Activated CD4-positive, alpha-beta T cell treated with anti-CD3 and anti-CD28 coated beads, Interleukin-2, amount 50 U/mL, for 48 hours (primary cell): ENCODE measurements around the gene FLRT1.

ENCODE experiments used
- DNase-seq, 2 experiments: peaks; one replicate each; pipeline ENCODE4 v3.0.0-alpha.2; 2020

Gene FLRT1, protein sequence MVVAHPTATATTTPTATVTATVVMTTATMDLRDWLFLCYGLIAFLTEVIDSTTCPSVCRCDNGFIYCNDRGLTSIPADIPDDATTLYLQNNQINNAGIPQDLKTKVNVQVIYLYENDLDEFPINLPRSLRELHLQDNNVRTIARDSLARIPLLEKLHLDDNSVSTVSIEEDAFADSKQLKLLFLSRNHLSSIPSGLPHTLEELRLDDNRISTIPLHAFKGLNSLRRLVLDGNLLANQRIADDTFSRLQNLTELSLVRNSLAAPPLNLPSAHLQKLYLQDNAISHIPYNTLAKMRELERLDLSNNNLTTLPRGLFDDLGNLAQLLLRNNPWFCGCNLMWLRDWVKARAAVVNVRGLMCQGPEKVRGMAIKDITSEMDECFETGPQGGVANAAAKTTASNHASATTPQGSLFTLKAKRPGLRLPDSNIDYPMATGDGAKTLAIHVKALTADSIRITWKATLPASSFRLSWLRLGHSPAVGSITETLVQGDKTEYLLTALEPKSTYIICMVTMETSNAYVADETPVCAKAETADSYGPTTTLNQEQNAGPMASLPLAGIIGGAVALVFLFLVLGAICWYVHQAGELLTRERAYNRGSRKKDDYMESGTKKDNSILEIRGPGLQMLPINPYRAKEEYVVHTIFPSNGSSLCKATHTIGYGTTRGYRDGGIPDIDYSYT

DNA sequence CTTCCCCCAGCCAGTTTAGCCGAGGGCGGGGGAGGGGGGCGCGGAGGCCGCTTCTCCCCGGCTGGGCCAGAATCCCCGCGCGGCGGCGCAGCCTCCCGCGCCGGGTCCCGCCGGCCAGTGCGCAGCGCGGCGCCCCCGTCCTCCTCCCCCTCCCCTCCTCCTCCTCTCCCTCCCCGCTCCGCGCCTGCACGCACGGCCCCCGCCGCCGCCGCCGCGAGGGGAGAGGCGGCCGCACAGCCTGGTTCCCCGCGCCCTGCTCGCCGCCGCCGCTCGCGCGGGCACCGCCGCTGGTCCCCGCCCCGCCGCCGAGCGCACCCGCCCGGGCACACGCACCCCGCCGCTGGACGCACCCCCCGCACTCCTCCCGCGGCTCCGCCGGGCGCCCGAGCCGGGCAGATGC, at the start of gene FLRT1:
Gene FLRT1 (plus strand): TSS at position 356 of the 400 bp plus-strand sequence. CDS start 80,337 bp downstream, outside the sequence.
- DNase-seq: no peak

DNA sequence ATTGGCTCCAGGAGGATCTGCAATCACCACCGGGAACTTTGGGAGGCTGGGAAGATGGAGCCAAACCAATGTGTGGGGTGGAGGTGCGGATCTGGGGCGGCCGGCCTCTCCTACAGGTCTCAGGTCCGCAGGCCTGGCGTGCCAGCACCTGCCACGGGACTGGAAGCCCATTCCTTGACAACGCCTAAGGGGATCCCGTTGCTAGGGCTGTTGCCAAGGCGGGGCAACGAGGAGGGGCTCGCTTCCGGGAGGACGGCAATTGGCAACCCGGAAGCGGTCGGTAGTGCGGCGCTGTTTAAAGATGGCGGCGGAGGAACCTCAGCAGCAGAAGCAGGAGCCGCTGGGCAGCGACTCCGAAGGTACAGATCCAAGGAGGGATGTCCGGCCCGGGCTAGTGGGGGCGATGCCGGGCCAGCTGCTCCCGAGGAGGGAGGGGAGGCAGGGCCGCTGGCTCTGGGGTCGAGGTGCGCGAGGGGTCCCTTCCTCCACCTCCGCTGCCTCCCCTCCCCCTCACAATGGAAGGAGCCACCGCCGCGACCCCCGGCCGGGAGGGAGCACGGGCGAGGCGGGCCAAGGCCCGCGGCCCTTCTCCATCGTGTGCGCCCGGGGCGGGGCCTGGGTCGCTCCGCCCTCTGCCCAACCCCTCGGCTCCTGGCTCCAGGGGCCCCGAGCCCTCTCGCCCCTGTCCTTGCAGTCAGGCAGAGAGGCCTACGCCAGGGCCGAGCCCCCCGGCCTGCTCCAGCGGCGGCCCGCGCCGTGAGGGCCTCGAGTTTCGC, 49.4 kb upstream of the FLRT1 start, which contains the start of gene OTUB1:
Gene OTUB1 (plus strand): TSS at position 283 of the 776 bp plus-strand sequence. CDS start 19 bp downstream, at position 302.
- peak; percentile 91 to 93 for DNase-seq

DNA sequence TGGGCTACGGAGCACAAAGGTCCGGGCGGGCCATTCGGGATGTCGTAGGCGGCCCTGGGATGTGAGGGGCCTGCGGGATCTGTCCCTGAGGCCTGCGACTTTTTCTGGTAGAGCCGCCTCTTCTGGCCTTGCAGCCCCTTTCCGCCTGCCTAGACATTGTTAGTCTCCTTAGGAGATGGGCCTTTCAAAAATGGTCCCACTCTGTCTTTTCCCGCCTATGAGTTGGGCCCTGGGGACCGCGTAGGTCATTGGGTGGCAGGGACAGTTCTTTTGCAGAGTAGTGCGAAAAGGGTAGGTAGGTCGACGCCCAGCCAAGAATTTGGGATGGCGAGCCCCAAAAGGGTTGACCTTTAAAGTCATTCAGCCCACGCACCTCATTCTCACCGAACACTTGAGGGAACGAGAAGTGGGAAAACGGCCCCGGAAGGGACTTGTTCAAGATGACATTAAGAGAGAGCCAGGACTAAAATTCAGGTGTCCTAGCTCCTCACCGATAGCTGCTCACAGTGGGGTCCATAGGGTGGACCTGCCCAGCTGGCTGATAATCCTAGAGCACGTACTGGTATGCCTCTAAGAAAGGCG, 48.7 kb upstream of the FLRT1 start:
- DNase-seq: no peak

DNA sequence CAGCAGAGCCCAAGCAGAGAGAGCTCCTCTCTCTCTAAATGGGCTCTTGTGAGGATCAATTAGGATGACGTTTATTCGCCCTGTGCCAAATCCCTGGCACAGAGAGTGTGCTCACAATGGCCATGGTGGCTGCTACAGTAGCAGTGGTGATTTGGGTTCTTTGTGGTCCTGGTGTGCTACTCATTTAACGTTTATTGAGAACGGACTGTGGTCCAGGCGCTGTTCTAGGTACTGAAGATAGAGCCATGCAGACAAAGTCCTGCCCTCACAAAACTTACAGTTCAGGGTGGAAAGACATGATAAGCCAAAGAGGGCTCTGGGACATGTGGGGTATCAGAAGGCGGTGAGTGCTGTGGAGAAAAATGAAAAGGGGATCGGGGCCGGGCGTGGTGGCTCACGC, 44.2 kb upstream of the FLRT1 start:
- no peak for DNase-seq

DNA sequence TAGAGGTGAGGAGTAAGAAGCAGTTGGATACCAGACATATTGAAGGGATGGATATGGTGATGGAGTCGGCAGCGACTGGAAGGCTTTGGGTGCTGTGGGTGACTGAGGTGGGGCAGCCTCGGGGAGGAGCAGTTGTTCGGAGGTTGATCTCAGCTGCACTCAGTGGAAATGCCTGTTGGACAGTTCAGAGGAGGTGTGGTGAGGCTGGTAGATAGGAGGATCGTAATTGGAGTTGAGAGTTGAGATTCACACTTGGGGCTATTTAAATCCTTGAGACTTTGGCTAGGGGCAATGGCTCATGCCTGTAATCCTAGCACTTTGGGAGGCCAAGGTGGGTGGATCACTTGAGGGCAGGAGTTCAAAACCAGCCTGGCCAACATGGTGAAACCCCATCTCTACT, 42.6 kb upstream of the FLRT1 start:
- DNase-seq: no peak

DNA sequence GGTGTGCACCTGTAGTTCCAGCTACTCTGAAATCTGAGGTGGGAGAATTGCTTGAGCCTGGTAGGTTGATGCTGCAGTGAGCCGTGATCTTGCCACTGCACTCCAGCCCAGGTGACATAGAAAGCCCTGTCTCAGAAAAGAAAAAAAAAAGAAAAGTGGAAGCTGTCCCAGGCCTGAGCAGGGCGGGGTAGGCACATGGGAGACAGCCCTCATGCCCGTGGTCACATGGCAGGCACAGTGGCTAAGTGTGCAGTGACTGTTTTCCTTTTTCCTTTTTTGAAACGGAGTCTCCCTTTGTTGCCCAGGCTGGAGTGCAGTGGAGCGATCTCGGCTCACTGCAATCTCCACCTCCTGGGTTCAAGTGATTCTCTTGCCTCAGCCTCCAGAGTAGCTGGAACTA, 41.7 kb upstream of the FLRT1 start:
- DNase-seq: no peak

DNA sequence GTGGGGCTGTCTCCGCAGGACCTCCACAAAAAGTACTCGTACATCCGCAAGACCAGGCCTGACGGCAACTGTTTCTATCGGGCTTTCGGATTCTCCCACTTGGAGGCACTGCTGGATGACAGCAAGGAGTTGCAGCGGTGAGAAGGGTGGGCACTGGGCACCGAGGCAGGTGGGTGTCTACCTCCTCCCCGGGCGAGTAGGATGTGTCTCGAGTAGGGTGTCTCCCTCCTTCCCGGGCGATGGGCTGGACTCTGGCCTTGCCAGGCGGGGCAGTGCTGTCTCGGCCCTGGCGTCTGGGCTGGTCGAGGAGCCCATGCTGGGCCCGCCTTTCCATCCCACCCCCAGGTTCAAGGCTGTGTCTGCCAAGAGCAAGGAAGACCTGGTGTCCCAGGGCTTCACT, 39.2 kb upstream of the FLRT1 start:
- DNase-seq: no peak

DNA sequence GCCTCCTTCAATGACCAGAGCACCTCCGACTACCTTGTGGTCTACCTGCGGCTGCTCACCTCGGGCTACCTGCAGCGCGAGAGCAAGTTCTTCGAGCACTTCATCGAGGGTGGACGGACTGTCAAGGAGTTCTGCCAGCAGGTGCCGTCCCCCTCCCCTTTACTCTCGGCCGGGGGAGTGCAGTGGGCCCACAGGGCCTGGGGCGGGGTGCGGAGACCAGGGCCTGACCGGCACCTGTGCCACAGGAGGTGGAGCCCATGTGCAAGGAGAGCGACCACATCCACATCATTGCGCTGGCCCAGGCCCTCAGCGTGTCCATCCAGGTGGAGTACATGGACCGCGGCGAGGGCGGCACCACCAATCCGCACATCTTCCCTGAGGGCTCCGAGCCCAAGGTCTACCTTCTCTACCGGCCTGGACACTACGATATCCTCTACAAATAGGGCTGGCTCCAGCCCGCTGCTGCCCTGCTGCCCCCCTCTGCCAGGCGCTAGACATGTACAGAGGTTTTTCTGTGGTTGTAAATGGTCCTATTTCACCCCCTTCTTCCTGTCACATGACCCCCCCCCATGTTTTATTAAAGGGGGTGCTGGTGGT, 38.5 kb upstream of the FLRT1 start:
- no peak for DNase-seq

DNA sequence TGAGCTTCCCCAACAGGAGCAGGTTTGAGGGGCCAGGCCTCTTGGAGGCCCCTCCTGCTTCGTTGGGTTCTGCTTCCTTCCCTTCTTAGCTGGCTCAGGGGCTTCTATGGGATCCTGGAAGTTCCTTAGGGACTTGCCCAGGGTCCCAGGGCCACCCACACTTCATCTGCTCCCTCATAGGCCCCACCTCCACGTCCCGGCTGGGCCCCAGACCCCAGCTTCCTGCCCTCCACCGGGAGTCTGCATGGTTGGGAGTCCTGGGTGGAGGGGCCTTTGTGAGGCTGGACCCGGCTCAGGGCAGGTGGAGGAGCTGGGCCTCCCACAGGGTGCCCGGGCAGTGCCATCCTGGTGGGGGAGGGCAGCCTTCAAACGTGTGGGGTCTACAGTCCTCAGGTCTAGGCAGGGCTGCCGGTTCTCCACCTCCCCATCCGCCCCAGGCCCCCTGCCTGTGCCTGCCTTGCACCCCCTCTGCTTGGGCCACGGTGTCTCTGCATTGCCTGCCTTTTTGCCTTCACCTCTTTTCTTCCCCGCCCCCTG, 37.9 kb upstream of the FLRT1 start:
- no peak for DNase-seq

DNA sequence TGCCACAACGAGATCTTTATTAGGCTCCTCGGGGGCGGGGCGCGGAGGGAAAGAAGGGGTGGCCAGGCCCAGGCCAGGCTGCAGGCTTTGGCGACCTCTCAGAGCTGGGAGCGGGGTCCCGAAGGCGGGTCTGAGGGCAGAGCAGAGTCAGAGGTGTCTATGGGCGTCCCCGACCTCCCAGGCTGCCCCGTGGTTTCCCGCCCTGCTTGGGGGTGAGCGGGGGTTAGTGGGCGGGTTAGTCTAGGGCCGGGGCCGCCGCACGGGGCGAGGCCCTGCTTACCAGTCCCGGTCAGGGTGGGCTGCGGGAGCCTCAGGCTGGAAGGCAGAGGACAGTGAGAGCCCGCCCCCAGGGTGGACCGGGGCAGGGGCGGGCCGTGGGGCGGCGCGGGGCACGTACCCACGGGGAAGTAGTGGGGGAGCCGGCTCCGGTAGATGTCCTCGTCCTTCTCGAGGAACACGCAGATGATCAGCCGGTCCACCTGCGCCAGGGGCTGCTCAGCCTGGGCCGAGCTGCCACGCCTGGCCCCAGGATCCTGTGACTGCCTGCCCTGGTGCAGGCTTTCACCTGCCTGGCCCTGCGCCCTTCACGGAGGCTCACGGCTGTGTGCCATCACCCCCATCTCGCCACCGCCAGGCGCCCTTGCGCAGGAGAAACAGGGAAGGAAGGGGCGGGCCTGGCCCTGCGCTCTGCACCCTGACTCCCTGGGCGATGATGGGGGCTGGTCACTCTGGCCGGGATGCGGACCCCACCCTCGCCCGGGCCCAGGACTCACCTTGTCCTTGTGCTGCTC, 37.0 kb upstream of the FLRT1 start:
- DNase-seq: peak in 1 of 2 experiments; percentile 24

DNA sequence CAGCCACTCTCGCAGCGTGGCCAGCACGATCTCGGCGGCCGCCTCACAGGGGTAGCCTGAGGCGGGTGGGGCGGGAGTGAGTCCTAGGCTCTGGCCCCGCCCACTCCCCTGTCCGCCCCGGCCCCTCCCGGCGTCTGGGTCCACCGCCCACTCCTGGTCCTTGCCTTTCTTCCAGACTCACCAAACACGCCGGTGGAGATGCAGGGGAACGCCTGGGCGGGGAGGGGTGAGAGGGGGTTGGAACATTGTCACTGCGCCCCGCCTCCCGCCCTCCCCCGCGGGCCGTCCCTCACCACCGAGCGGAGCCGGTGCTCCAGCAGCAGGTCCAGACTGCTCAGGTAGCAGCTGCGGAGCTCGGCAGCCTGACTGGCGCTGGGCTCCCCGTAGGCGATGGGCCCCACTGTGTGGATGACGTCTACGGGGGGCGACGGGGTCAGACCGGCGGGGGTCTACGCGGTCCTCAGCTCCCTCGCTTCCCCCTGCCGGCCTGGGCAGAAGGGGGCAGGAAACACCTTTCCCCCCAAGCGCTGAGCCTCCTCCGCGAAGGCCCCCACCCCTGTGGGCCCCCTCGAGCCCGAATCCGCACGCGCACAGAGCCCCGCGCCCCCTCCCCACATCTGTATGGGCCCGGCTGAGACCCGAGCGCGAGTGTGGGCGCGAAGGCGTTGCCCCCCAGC, 36.2 kb upstream of the FLRT1 start:
- DNase-seq: peak; percentile 70 to 71

DNA sequence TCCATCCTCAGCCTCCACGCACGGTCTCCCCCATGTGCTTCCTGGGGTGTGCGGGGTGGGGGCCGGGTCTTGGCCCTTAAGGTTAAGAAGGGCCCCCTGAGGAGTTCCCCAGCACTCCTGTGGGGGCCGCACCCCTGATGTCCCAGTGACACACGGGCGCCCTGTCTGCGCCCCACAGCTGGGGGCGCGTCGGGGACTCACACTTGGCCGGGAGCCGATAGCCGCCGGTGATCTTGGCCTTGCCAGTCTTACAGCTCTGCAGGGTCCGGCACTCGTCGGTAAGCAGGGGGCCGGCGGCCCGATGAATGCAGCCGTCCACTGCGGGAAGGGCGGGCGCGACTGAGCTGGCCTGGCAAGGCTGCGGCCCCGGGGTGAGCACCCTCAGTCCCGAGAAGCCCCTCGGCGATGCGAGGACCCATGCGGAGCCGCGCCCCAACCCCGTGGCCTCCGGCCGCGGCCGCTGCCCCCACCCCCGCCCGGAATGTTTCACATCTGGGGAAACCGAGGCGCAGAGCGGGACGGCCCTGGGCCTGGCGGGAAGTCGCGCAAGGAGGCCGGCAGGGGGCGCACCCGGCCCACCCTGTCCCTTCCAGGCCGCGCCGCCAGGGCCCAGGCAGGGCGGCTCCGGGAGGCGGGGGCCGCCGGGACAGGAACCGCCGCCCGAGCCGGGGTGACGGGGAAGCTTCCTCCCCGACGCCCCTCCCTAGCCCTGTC, 35.5 kb upstream of the FLRT1 start:
- peak; percentile 74 to 78 for DNase-seq

DNA sequence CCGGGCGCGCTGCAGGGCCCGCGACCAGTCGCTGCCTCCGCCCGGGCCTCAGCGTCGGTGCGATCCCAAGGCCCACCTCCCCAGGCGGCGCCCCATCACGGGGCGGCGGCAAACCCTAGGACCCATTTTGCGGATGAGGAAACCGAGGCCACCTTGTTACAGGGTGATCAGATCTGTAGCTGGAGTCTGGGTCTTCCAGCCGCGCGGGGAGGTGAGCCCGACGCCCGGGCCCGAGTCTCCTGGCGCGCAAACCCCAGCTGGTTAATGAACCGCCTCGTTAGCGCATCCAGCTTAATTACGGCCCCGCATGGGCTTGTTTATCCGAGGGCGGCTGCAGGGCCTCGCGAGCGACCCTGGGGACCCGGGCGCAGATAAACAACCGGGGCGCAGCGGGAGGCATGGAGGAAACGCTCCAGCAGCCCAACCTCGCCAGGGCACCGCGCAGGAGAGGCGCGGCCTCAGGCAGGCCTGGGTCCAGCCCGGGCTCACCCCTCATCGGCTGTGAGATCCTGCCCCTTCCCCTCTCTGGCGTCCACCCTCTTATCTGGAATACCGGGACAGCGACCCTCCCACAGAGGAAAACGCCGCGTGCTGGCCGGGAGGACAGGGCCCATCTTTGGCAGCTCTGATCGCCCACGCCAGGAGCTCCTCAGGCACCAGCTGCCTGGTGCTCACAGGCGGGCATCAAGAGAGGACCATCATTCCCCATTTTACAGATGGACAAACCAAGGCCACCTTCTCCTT, 34.8 kb upstream of the FLRT1 start:
- no peak for DNase-seq

DNA sequence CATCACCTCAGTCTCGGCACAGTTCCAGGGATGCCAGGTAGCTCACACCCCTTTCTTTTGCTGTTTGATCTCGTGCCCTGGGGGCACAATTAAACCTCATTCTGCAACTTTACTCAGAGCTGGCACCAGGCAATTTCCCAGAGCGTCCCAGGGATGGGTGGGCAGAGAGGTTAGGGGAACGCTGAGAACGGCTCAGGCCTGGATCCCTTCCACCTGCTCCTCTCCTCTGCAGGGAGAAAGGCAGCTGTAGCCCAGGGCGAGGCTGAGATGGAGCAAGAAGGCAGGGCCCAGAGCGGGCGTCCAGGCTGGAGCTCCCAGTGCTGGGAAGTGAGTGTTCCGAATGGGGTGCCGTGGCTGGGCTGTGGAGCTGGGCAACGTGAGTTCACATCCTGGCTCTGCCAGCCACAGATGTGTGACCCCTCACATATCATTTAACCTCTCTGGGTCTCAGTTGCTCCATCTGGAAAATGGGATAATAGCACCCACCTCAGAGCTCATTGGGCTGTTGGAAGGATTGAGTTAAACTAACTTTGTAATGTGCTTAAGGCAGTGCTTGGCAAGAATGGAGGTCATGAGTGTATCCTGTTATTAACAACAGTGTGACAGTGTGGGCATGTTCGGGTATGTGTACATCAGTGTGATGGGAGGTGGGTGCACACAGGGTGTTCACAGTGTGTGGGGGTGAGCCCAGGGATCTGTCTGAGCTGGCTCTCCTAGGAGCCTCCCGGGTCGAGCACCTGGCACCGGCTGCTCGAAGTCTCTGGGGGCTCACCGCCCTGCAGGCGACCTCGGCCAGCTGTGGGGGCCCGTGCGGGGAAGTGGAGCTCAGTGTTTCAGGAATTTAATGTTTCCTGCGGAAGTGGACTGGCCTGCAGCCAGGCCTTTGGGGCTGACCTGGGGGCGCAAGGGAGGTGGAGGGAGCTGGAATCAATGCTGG, 34.0 kb upstream of the FLRT1 start:
- no peak for DNase-seq

DNA sequence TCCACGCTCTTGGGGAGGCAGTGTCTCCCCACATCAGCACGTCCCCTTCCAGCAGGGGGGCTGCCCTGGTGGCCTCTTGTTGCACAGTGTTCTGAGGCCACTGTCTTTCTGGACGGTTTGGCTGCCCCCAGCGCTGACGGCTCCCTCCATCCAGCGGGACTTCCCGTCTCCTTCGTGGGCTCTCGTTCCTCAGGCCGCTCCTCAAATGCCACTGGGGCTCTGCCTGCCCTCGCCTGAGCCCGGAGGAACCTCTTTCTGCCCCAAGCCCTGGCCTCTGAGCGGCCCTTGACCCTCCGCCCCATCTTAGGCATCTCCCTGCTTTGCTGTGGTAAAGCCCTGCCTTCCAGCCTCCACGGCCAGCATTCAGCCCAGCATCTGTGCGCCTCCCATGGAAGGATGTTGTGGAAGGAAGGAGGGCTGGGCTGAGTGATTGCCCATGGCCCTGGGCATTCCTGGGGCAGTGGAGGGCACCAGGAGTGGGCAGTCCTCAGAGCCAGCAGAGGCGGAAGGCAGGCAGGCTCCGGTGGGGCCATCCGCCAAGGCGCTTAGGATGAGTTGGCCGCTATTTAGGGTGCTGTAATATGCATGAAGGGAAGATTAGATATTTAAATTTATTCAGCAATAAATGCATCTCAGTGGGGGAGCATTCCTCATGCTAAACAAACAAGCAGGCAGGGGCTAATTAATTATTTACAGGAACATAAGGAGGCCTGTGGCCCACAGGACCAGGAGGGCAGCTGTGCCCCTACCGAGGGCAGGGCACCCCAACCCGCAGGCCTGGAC, 31.7 kb upstream of the FLRT1 start:
- DNase-seq: no peak

DNA sequence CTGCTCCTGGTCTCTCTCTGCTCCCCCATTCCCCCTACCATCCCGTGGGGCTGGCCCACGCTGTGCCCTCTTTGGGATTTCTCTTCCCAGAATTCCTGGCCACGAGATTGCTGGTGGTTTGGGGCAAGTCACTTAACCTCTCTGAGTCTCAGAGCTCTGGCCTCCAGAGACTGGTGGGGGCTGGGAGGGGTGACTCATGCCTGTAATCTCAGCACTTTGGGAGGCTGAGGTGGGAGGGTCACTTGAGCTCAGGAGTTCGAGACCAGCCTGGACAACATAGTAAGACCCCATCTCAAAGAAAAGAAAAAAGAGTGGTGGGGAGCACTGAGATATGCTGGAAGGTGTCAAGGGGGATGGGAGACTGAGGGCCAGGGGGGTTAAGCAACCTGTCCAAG, 31.1 kb upstream of the FLRT1 start:
- no peak for DNase-seq

DNA sequence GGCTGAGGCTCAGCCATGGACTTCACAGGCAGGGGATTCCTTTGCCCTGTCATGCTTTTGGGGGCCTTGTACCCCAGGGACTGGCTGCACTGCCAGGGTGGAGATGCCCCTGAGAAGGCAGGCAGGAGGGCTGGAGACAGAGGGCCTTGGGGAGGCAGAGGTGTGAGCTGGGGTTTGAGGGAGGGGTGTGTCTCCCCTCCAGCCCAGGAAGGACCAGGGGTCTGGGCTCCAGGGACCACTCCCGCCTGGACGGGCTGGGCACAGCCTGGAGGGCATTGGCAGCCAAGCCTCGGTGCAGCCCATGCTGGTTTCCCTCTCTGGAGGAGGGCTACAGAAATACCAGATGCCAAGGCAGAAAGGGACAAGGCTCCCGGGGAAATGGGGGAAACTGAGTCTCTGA, 30.0 kb upstream of the FLRT1 start:
- DNase-seq: no peak

DNA sequence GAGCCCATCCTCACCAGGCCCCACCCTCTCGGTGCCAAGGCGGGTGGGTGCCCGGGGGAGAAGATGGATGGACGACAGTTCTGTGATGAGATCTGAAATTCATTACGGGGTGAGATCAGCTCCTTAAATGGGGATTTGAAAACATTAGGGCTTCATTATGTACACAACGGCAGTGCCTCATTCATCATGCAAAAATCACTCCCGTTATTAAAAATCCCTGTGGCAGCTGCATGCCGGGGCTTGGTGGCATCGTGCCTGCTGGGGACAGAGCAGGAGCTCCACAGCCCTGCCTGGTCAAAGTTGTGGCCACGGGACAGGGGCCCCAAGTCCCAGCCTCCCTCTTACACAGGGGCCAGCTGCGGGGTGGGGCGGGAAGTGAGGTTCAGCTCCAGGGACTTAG, 29.3 kb upstream of the FLRT1 start:
- DNase-seq: no peak
